LHCN-M2 (cell line): ENCODE measurements around the gene SLC1A2. TPM values are rescaled to one million over a fixed set of nuclear protein-coding genes. Genes with fewer than 3 reads are reported as not detected.

Experiments
- DNase-seq: peaks from one replicate; pipeline ENCODE4 v3.0.0-alpha.2; 2012; ENCODE audit warnings: low read depth
- total RNA-seq: library from RNA; depleted of rRNA; stranded (reverse); fragments of >200 nt; gene quantifications from 2 replicates; pipeline ENCODE4 v1.2.3, GENCODE V29; 2014

Gene SLC1A2
- total RNA-seq, 1 experiment from 2014 or later, result 0.40 TPM

- DNase-seq, result no peak
These were observed 173.6 kb downstream of the SLC1A2 start for GRCh38 chr11:35245786-35246185.

GRCh38 chr11:35245056-35245455 lies 174.3 kb downstream of the SLC1A2 start:
- DNase-seq, result no peak

- no peak for DNase-seq
These were observed 175.6 kb downstream of the SLC1A2 start for GRCh38 chr11:35243774-35244173.

- peak; percentile 81 for DNase-seq
These were observed 176.7 kb downstream of the SLC1A2 start for GRCh38 chr11:35242412-35243242.

GRCh38 chr11:35241531-35241930 lies 177.8 kb downstream of the SLC1A2 start:
- DNase-seq, result no peak

DNA sequence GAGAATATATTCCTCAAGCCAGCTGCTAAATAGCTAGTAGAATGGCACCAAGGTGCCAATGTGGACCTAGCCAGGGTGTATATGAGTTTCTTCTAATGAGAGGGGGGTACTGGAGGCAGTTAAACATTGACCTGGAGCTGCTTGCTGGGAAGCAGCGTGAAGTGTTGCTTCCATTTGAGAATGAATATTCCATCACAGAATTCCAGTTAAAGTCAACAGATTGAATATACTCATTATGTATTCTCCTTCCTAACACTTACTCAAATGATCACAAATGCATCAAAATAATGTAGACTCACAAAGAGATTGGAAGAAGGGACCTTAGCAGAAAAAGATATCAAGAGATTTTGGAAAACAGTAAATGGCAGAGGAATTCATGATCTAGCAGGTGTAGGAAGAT lies 178.3 kb downstream of the SLC1A2 start:
- no peak for DNase-seq

- no peak for DNase-seq
These were observed 179.8 kb downstream of the SLC1A2 start for GRCh38 chr11:35239471-35240075.

- DNase-seq, result no peak
These were observed 180.5 kb downstream of the SLC1A2 start for GRCh38 chr11:35238882-35239281.

DNA sequence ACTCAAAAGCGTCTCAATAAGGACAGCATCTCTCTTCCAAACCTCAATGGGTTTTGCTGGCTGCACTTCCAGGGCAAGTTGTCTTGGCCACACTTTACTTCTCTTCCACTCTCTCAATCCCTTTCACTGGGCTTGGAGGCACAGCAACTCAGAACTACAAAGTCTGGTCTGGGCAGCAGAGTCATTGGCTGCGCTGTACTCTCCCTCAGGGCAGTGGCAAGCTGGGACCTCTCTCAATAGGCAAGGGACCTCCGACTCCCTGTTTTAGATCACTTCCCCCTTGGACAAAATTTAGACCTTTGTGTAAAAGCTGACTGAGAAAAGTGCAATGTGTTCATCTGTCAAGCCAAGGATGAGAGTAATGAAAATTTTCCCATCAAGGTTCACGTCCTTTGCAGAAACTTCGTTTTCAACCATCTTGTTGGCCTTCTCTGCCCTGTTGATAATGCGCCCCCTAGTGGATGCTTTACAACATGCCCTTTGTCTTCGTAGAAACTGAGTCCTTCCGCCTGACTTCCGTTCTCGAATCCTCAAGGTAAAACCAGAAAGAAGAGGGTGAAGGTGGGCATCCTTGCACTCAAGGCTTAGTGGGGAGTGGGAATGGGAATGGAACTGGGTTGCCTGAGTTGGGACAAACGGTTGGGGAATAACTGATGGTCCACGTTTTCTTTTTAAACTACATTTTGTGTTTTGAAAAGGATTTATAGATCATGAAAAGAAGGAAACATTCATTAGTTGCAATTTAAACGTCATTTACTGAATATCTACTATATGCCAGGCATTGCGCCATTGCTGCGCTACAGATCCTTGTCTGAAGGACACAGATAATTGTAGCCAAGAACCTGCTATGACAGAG lies 181.3 kb downstream of the SLC1A2 start:
- no peak for DNase-seq

- no peak for DNase-seq
These were observed 182.0 kb downstream of the SLC1A2 start for GRCh38 chr11:35237351-35237750.

- DNase-seq, result peak; percentile 44
These were observed 182.7 kb downstream of the SLC1A2 start for GRCh38 chr11:35236667-35237003.

GRCh38 chr11:35235936-35236666 lies 183.3 kb downstream of the SLC1A2 start:
- no peak for DNase-seq

- DNase-seq, result no peak
These were observed 183.9 kb downstream of the SLC1A2 start for GRCh38 chr11:35235498-35235897.

DNA sequence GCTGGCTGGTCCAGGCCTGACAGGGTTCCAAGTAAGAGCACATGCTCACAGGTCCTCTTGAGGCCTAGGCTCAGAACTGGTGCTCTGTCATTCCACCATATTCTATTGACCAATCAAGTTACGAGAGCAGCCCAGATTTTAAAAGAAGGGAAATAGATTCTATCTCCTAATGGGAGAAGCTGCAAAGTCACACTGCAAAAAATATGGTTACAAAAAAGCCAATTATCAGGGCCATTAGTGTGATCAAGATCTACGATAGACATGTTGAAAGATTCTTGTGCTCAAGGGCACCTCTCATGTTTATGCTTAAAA lies 184.2 kb downstream of the SLC1A2 start:
- no peak for DNase-seq

DNA sequence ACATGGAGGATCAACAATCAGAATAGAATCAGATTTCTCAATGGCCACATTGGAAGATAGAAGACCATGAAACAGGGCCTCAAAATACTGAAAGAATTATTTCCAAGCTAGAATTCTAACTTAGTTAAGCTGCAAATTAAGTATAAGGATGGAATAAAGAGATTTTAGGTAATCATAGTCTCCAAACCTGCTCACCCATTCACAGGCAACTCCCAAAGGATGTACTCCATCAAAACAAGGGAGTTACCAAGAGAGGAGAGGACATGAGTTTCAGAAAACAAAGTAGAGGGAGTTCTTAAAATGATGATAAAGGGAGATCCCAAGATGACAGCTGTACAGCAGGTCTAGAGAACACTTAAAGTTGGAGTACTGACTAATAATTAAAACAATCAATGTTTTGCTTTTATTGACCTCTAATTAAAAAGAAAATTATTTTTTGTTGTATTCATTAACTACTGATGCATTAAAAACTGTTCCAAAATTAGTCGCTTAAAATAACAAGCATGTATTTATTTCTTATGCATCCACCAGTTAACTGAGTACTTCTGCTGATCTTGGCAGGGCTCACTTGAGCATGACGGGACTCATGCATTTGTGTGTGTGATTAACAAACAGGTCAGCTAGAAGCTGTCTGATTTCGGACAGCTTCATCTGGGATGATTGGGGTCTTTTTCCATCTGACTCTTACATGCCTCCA lies 184.8 kb downstream of the SLC1A2 start:
- DNase-seq, result no peak

- no peak for DNase-seq
These were observed 185.8 kb downstream of the SLC1A2 start for GRCh38 chr11:35233518-35233917.

DNA sequence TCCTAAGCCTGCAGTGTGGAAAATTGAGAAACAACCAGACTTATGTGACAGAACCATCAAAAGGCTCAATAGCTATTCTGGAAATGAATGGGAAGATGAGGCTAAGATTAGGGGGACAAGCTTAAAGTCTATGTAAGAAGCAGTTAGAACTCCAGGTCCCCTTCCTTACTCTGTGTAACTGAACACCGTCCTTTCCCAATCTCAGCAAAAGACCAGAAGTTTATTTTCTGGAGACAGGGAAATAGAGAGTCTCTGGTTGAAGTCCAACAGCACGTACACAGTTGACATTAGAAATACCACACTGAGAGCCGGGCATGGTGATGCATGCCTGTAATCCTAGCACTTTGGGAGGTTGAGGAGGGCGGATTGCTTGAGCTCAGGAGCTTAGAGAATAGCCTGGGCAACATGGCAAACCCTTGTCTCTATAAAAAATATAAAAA lies 186.4 kb downstream of the SLC1A2 start:
- no peak for DNase-seq

DNA sequence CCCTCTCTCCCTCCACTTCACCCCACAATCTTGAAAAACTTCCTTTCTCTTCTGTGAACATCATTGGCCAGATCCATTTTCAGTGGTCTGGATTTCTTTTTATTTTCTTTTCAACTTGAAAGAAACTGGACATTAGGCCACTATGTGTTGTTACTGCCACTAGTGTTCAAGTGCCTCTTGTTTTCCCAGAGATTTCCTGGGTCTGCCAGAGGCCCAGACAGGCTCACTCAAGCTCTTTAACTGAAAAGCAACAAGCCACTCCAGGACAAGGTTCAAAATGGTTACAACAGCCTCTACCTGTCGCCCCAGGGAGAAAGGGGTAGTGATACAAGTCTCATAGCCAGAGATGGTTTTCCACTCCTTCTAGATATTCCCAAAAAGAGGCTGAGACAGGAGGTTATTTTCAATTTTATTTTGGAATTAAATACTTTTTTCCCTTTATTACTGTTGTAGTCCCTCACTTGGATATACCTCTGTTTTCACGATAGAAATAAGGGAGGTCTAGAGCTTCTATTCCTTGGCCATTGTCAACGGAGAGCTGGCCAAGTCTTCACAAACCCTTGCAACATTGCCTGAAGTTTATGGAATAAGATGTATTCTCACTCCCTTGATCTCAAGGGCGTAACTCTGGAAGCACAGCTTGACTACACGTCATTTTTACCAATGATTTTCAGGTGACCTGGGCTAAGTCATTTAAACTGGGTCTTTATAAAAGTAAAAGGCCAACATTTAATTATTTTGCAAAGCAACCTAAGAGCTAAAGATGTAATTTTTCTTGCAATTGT lies 188.1 kb downstream of the SLC1A2 start:
- no peak for DNase-seq

- DNase-seq, result no peak
These were observed 189.0 kb downstream of the SLC1A2 start for GRCh38 chr11:35230388-35230787.

DNA sequence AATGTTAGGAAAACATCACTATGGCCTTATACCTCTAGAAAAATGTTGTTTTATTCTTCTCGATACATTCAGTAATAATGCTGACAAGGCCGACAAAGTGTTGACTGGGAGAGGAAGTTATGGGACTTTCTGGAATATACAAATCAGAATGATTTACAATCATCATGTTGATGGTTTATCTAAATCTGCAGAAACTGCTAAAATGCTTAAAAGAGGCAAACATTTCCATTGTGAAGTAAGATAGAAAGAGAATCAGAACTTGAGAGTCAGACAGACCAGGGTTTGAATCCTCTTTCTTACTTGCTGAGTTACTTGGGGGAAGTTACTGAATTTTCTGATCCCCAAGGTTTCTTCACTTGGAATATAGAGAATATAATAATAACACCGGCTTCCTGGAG lies 191.0 kb downstream of the SLC1A2 start:
- DNase-seq, result no peak
